HepG2 (cell line): ENCODE data around the gene MAPK1. TPM values are rescaled to one million over a fixed set of nuclear protein-coding genes. Genes with fewer than 3 reads are reported as not detected.

Experiments used
- AGO1 ChIP-seq: fragments of 200-400 bp; formaldehyde crosslinking; IDR thresholded peaks from 2 replicates; pipeline ENCODE4 v1.6.1; 2017; ENCODE audit warnings: mild to moderate bottlenecking, low read depth, low read length, moderate library complexity; ENCODE audit not compliant: poor library complexity, severe bottlenecking
- CHD4 ChIP-seq: fragments of 200-600 bp; sonication (generic); IDR thresholded peaks from 2 replicates; pipeline ENCODE4 v1.7.0; 2017; ENCODE audit warnings: mild to moderate bottlenecking, low read length, borderline replicate concordance
- DDIT3 ChIP-seq: sonication (generic); formaldehyde crosslinking; IDR thresholded peaks from 2 replicates; pipeline ENCODE4 v1.4.0; 2020; ENCODE audit warnings: mild to moderate bottlenecking, missing genetic modification reagents
- DMAP1 ChIP-seq: IDR thresholded peaks from 2 replicates; pipeline ENCODE4 v1.6.1; 2016
- ERF ChIP-seq: IDR thresholded peaks from 2 replicates; pipeline ENCODE4 v1.6.1; 2018; ENCODE audit warnings: missing biosample characterization, missing genetic modification reagents
- ESRRA ChIP-seq: sonication (generic); formaldehyde crosslinking; IDR thresholded peaks from 2 replicates; pipeline ENCODE4 v1.5.1; 2020; ENCODE audit warnings: mild to moderate bottlenecking, low read depth, missing genetic modification reagents
- HDAC6 ChIP-seq: fragments of 200-600 bp; sonication (generic); IDR thresholded peaks from 2 replicates; pipeline ENCODE4 v1.7.0; 2017; ENCODE audit warnings: mild to moderate bottlenecking, antibody characterized with exemption, low read length, low read depth
- KAT8 ChIP-seq: IDR thresholded peaks from 2 replicates; pipeline ENCODE4 v1.6.1; 2016; ENCODE audit warnings: missing genetic modification reagents, missing compliant biosample characterization
- MAF1 ChIP-seq: sonication (generic); formaldehyde crosslinking; IDR thresholded peaks from 2 replicates; pipeline ENCODE4 v1.5.0; 2020; ENCODE audit warnings: missing genetic modification reagents, borderline replicate concordance
- MAFK ChIP-seq, 2 experiments: IDR thresholded peaks in 1 of 2; conservative IDR thresholded peaks in 1 of 2; 2 replicates each; pipeline ENCODE4 v1.6.1; 2011; ENCODE audit warnings: improper control_type of control experiment in 2 of 2, low read length in 2 of 2
- MATR3 ChIP-seq: sonication (generic); formaldehyde crosslinking; IDR thresholded peaks from 2 replicates; pipeline ENCODE4 v1.4.0; 2020; ENCODE audit warnings: missing genetic modification reagents
- MIER2 ChIP-seq: IDR thresholded peaks from 2 replicates; pipeline ENCODE4 v1.6.1; 2016; ENCODE audit warnings: missing biosample characterization, missing genetic modification reagents
- MTA1 ChIP-seq: sonication (generic); formaldehyde crosslinking; IDR thresholded peaks from 2 replicates; pipeline ENCODE4 v1.4.0; 2020; ENCODE audit warnings: missing genetic modification reagents, mild to moderate bottlenecking, borderline replicate concordance
- MTF1 ChIP-seq: sonication (generic); formaldehyde crosslinking; IDR thresholded peaks from 2 replicates; pipeline ENCODE4 v1.5.0; 2020; ENCODE audit warnings: missing genetic modification reagents
- PHB2 ChIP-seq: fragments of 450-650 bp; IDR thresholded peaks from 2 replicates; pipeline ENCODE4 v1.6.1; 2018; ENCODE audit not compliant: partially characterized antibody
- PITX1 ChIP-seq: sonication (generic); formaldehyde crosslinking; IDR thresholded peaks from 2 replicates; pipeline ENCODE4 v1.5.1; 2020; ENCODE audit warnings: mild to moderate bottlenecking, missing genetic modification reagents
- SALL1 ChIP-seq: sonication (generic); formaldehyde crosslinking; IDR thresholded peaks from 2 replicates; pipeline ENCODE4 v1.8.0; 2022; ENCODE audit warnings: mild to moderate bottlenecking, missing genetic modification reagents
- TARDBP ChIP-seq: sonication (generic); formaldehyde crosslinking; IDR thresholded peaks from 2 replicates; pipeline ENCODE4 v1.8.0; 2022; ENCODE audit warnings: mild to moderate bottlenecking, missing genetic modification reagents
- TCF12 ChIP-seq, 2 experiments: fragments of 450-650 bp in 1 of 2; sonication (generic) in 1 of 2; formaldehyde crosslinking in 1 of 2; IDR thresholded peaks; 2 replicates each; pipeline versions ENCODE4 v1.6.1 to v1.8.0; 2017 to 2022; ENCODE audit warnings: antibody characterized with exemption in 1 of 2, mild to moderate bottlenecking in 1 of 2, missing genetic modification reagents in 1 of 2, moderate library complexity in 1 of 2
- ZFX ChIP-seq: sonication (generic); formaldehyde crosslinking; IDR thresholded peaks from 2 replicates; pipeline ENCODE4 v1.4.0; 2020; ENCODE audit warnings: mild to moderate bottlenecking, low read depth, missing genetic modification reagents, moderate library complexity
- ZFY ChIP-seq: sonication (generic); formaldehyde crosslinking; IDR thresholded peaks from 2 replicates; pipeline ENCODE4 v1.4.0; 2020; ENCODE audit warnings: missing genetic modification reagents
- ZNF136 ChIP-seq: sonication (generic); formaldehyde crosslinking; IDR thresholded peaks from 2 replicates; pipeline ENCODE4 v1.8.1; 2022; ENCODE audit warnings: low read depth, mild to moderate bottlenecking, moderate library complexity, missing genetic modification reagents
- ZNF224 ChIP-seq: sonication (generic); formaldehyde crosslinking; IDR thresholded peaks from 2 replicates; pipeline ENCODE4 v1.5.0; 2020; ENCODE audit warnings: mild to moderate bottlenecking, missing genetic modification reagents
- ZNF562 ChIP-seq: sonication (generic); formaldehyde crosslinking; IDR thresholded peaks from 2 replicates; pipeline ENCODE4 v1.8.0; 2022; ENCODE audit warnings: missing genetic modification reagents, borderline replicate concordance
- ZNF777 ChIP-seq: sonication (generic); formaldehyde crosslinking; IDR thresholded peaks from 2 replicates; pipeline ENCODE4 v1.4.0; 2020; ENCODE audit warnings: missing genetic modification reagents
- polyA plus RNA-seq, 8 experiments: library from polyadenylated mRNA; depleted of rRNA in 3 of 8; stranded (reverse) in 7 of 8; unstranded in 1 of 8; fragments of >200 nt; fragmentation: Illumina TruSeq in 4 of 8; extraction: Trizol in 4 of 8; gene quantifications; 2 replicates each; pipeline versions ENCODE4 v1.2.1 to v1.2.3, GENCODE V29; 2011 to 2016; ENCODE audit warnings: low read depth in 4 of 8, missing spikeins in 1 of 8, mixed read lengths in 1 of 8; ENCODE audit not compliant: insufficient read depth in 1 of 8
- total RNA-seq, 5 experiments: library from RNA; depleted of rRNA; stranded (reverse); fragments of >200 nt; fragmentation: Illumina TruSeq; extraction: Trizol; gene quantifications; 2 replicates each; pipeline ENCODE4 v1.2.3, GENCODE V29; 2016; ENCODE audit warnings: low read depth in 1 of 5
- TF ChIP-seq, protein P1 (sequence below): sonication (generic); formaldehyde crosslinking; IDR thresholded peaks from 2 replicates; pipeline ENCODE4 v1.4.0; 2020; ENCODE audit warnings: missing genetic modification reagents
- TF ChIP-seq, protein P2 (sequence below): sonication (generic); formaldehyde crosslinking; IDR thresholded peaks from 2 replicates; pipeline ENCODE4 v1.9.0; 2021; ENCODE audit warnings: missing genetic modification reagents, mild to moderate bottlenecking, borderline replicate concordance
- TF ChIP-seq, protein P3 (sequence below): sonication (generic); formaldehyde crosslinking; IDR thresholded peaks from 2 replicates; pipeline ENCODE4 v1.4.0; 2020; ENCODE audit warnings: mild to moderate bottlenecking, missing genetic modification reagents

MAPK1 gene
- total and polyA plus RNA-seq, 2 of the 13 experiments (the other 11 are each of a cell fraction or from before 2014, with no cell fraction given), result 107 to 114 TPM

- TF ChIP-seq HDAC6 (no peak), CHD4 (no peak), SALL1 (CRISPR knock-in tag) (peak; percentile 75; the same call in 1 of the 2 replicates), MTF1 (CRISPR knock-in tag) (no peak; the same call in 1 of the 2 replicates), KAT8 (peak; percentile 70; the same call in 1 of the 2 replicates), MAF1 (CRISPR knock-in tag) (peak; percentile 77; the same call in 1 of the 2 replicates), ZNF224 (CRISPR knock-in tag) (no peak), DDIT3 (CRISPR knock-in tag) (no peak), TCF12 (IDR thresholded peaks at IDR 0.05) (no peak), TCF12 (CRISPR knock-in tag; IDR thresholded peaks at IDR 0.05) (0 out of 2 replicates have a peak, but pooled peaks have one; percentile 12), ESRRA (CRISPR knock-in tag) (peak; percentile 11; the same call in 1 of the 2 replicates), ZNF777 (CRISPR knock-in tag) (peak; percentile 97), MTA1 (CRISPR knock-in tag) (no peak; the same call in 1 of the 2 replicates), ERF (peak; percentile 80; the same call in 1 of the 2 replicates), MAFK (conservative IDR thresholded peaks at IDR 0.05 in 1 of 2, IDR thresholded peaks at IDR 0.05 in 1 of 2; ENCODE audit: low read length in 2 of 2) (no peak), PITX1 (CRISPR knock-in tag) (peak; percentile 17; the same call in 1 of the 2 replicates), ZFX (peak; percentile 95), ZFY (CRISPR knock-in tag) (peak; percentile 91), TARDBP (CRISPR knock-in tag) (no peak), MATR3 (CRISPR knock-in tag) (no peak), DMAP1 (CRISPR knock-in tag) (peak; percentile 87), ZNF136 (peak; percentile 83; the same call in 1 of the 2 replicates), PHB2 (no peak), AGO1 (no peak), MIER2 (CRISPR knock-in tag) (no peak), ZNF562 (CRISPR knock-in tag) (no peak)
- TF ChIP-seq, protein P1, sequence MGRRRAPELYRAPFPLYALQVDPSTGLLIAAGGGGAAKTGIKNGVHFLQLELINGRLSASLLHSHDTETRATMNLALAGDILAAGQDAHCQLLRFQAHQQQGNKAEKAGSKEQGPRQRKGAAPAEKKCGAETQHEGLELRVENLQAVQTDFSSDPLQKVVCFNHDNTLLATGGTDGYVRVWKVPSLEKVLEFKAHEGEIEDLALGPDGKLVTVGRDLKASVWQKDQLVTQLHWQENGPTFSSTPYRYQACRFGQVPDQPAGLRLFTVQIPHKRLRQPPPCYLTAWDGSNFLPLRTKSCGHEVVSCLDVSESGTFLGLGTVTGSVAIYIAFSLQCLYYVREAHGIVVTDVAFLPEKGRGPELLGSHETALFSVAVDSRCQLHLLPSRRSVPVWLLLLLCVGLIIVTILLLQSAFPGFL, result no peak
- TF ChIP-seq, protein P2, sequence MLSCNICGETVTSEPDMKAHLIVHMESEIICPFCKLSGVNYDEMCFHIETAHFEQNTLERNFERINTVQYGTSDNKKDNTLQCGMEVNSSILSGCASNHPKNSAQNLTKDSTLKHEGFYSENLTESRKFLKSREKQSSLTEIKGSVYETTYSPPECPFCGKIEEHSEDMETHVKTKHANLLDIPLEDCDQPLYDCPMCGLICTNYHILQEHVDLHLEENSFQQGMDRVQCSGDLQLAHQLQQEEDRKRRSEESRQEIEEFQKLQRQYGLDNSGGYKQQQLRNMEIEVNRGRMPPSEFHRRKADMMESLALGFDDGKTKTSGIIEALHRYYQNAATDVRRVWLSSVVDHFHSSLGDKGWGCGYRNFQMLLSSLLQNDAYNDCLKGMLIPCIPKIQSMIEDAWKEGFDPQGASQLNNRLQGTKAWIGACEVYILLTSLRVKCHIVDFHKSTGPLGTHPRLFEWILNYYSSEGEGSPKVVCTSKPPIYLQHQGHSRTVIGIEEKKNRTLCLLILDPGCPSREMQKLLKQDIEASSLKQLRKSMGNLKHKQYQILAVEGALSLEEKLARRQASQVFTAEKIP (CRISPR knock-in tag), result no peak
- TF ChIP-seq, protein P3, sequence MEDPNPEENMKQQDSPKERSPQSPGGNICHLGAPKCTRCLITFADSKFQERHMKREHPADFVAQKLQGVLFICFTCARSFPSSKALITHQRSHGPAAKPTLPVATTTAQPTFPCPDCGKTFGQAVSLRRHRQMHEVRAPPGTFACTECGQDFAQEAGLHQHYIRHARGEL, result no peak
Observed at GRCh38 chr22:21867528-21868266, at the start of gene MAPK1 (continued).
